Spleen (tissue), 3 donors: ENCODE measurements around the gene IDE.

Experiments
- POLR2A ChIP-seq, 3 donors: fragments of 450-650 bp; IDR thresholded peaks; one replicate each; pipeline ENCODE4 v1.5.1; 2017; ENCODE audit warnings: antibody characterized with exemption in 3 of 3, mild to moderate bottlenecking in 1 of 3
- POLR2AphosphoS5 ChIP-seq, 3 donors: sonication (generic); formaldehyde crosslinking; IDR thresholded peaks; one replicate each; pipeline ENCODE4 v1.5.1; 2017; ENCODE audit warnings: antibody characterized with exemption in 3 of 3

GRCh38 chr10:92550924-92551323 is 23.0 kb downstream of the IDE start:
- TF ChIP-seq POLR2A (IDR thresholded peaks at IDR 0.05) (no peak), POLR2AphosphoS5 (IDR thresholded peaks at IDR 0.05) (no peak)
